GM18867 (cell line): ENCODE measurements around the gene UST.
"Not testable (repeated sequence)": the region's sequence is repeated elsewhere in the genome, so short reads cannot be mapped to it uniquely, and the experiment has no call there.

Experiments used
- ATAC-seq: cut with Tn5 transposase; IDR thresholded peaks from one replicate; pipeline ENCODE4 v1.9.1; 2021; ENCODE audit warnings: mild to moderate bottlenecking, moderate library complexity; ENCODE audit not compliant: unreplicated experiment

Gene UST

DNA sequence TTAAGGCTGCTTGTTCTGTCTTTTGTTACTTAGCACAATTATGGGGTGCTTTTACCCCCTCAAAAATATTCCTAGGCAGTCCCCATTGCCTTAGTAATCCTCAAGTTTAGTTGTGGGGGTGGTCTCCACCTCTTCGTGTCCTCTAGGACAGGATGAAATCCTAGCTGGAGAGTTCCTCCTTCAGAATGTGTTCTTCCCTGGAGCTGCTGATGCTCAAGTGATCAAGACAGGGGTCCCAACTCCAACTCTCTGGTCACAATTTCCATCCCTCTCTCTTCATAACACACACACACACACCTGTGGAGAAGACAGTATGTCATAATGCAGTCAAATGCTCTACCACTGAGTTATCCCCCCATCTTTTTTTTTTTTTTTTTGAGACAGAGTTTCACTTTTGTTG, 280.7 kb downstream of the UST start:
- ATAC-seq = no peak

DNA sequence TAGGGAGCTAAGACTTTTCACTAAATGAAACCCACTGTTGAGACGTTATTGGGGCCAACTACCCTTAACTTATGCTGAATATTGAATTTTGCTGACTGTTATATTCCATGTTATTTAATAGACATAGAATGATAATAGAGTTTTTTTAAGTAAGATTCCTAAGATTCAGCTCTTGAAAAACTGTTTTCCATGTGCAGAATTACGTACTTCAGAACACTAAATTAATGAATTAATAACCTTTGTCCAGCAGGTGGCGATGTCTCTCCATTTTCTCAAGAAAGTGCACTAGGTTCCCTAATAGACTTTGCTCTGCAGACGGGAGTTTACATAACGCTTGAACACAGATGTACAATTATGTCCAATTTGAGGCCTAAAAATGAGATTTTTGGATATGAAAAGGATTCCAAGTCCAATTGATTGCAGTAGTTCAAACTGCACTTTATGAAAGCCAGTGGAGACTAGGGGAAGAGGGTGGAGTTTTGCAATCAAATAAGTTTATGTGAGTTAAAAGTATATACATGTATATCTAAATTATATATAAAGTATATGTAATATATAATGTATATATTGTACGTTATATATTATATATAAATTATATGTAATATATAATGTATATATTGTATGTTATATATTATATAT, 282.1 kb downstream of the UST start:
- no peak for ATAC-seq

GRCh38 chr6:149031201-149031858, 284.5 kb downstream of the UST start:
- no peak for ATAC-seq

DNA sequence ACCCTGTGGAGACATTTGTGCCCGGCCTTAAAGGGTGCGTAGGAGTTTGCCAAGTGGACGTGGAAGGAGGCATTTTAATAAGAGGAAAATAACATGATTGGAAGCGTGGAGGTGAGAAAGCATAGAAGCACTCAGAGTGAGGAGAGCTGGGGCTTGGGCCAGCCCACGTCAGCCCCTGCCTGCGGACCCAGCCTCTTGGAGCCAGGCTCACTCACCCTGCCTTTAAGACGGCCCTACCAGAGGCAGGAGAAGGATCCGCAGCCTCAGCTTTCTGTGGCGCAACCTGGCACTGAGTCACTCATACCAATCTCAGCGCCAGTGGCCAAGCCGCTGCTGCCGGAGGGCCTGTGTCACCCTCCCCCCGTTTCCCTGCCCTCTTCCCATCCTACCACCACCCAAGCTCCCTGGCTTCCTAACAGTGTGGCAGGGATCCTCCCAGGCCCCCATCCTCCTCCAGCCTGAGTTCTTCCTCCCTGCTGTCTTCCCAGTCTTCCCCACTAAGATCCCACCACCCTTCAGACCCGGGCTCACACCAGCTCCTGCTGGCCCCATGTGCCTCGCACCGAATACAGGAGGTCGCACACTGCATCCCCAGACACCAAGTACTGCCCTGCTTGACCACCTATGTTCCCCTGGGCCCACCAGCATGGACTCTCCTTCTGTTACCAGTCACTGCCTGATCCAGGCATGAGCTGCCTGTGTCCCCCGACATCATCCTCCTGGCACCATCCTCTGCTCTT, 285.2 kb downstream of the UST start:
- ATAC-seq = peak; percentile 21

GRCh38 chr6:149032599-149033405, 286.0 kb downstream of the UST start:
- ATAC-seq = peak; percentile 89

DNA sequence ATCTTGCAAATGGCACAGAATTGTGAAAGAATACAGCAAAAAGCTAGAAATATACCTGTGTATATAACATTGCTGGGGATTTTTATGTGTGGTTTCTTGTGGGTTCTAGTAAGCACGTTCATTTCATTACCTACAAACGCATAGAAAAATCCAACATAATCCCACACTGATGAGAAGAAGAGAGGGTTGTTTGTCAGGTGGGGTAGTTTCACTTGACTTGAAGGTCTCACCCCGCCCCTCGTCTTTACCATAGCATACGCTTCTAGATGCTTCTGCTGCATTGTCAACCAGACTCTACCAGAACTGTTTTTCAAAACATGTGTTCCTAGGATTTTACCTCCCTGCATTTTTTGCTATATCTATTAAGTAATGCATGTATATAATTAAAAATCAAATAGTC, 286.6 kb downstream of the UST start:
- ATAC-seq = no peak

- no peak for ATAC-seq
These were observed 288.9 kb downstream of the UST start for GRCh38 chr6:149035766-149036165.

DNA sequence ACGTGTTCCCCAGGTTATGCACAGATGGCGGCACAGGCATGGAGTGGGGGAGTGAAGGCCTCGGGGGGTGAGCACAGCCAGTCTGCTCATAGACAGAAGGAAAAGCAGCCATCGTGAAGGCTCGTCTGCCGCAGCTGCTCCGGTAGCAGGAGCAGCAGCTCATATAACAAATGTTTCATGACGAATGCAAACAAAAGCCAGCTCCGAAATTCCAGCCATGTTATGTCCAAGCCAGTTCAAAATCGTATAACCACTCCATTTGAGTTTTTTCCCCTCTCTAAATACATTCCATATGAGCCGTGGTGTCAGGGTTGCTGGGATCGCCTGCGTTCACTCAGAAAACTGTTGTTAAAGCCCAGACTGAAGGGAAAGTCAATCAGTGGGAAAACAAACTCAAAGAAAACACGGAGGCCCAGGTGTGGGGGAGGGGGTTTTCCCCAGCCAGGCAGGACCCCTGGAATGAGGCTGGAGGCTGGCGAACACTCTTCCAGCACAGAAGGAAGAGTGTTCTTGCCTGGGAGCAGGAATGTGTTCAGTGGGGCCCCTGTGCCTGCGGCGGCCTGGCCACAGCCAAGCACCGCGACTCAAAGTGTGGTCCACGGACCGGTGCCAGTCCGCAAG, 290.3 kb downstream of the UST start:
- no peak for ATAC-seq

- ATAC-seq = not testable (repeated sequence)
These were observed 292.2 kb downstream of the UST start for GRCh38 chr6:149039025-149039424.

DNA sequence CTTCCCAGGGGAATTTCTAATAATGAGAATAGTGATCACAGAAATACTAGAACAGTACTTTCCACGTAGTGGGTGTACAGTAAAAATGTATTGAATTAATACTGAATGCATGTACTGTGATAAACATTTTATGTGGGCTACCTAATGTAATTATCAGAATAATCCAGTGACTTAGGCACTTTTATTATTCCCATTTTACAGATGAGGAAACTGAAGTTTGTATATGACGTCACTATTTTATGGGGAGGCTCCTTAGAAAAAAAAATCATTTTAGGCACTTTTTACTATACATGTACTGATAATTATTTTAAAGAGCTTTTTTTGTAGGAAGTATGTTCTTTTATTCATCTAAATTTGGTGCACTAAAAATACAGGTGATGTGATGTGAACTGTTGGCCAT, 295.1 kb downstream of the UST start:
- ATAC-seq = no peak

DNA sequence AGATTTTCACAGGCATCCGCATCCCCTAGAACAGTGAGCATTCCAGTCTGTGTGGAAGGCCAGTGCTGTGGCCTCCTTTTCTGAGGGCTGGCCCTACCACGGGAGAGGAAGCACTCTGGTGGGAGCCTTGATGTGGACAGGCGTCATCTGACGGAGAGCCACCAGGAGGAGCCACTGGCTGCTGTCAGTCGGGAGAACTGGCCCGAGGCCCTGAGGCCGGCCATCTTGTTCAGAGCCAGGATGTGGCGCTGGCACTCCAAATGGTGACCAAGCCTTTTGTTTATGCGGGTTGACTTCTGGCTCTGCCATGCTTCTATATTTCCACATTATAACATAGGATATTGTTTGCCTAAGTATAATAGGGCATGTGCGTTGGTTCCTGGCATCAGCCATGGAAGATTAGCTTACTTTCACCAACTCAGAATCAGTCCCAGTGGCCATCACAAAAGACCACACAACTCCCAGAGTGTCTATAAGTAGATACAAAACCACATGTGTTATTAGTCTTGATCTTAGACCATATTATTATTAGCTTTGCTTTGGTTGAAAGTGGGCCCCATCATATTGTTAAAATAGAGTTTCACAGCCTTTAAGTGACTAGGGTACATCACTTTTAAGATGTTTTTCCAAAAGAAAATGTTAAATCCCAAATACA, 296.8 kb downstream of the UST start:
- no peak for ATAC-seq

DNA sequence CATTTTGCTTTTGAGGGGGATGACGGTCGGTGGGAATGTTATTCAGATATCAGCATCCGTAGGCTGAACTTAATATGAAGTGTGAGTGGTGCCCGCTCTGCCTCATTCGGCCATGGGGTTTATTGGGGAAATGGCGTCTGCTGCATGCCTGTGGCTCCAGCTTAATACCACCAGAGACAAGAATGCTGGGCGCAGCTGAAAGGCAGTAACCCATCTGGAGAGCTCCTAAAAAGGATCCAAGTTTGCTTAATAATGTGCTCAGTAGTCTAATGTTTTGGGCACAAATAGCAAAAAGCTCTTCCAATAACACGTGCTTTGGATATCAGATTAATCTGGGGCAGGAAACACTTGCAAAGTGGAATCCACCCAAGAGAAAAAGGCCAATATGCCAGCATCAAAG, 297.7 kb downstream of the UST start:
- ATAC-seq = no peak

- no peak for ATAC-seq
These were observed 298.6 kb downstream of the UST start for GRCh38 chr6:149045404-149045803.

DNA sequence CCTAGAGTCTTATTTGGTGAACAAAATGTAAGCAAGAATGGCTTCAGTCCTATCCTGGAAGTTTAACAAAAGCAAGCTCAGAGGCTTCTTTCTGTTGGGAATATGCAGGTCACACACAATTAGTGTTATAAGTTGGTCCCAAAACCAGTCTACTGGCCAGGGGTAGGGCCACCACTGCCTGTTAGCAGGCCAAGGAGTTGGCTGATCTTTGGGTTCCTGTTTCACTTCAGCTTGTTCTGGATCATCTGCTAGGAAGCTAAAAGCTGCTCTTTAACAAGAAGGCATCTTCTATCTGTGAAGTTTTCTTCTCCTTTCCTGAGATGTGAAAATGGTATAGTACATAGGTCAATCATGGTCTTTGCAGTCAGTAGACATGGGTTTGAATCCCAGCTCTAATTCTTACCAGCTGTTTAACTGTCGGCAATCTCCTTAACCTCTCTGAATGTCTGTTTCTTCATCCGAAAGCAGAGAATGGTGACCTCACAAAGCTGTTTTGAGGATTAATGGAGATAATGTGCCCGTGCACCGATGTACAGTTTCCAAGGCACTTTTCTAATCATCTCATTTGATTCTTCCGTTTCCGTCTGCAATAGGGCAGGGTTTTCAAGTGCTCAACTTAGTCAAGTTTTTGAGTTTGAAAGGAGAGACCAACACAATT, 299.5 kb downstream of the UST start:
- ATAC-seq = no peak

DNA sequence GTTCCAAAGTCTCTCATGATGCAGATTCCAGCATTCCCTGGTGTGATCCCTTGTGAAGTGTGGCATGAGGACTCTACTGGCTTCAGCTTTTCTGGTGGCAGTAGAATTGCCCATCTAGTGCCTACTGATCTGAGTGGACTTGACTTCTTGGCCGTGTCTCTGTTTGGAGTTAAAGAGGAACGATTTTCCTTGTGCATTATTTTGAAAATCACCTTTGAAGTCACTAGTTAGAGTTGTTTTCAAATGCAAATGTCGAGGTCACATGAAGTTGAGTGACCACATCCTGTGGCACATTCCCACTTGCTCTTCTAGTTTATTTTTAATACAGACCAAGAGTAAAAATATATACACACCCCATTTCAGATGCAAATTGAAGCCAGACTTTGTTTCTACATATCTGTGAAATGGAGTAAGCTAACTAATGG, 300.0 kb downstream of the UST start:
- ATAC-seq = peak; percentile 83

DNA sequence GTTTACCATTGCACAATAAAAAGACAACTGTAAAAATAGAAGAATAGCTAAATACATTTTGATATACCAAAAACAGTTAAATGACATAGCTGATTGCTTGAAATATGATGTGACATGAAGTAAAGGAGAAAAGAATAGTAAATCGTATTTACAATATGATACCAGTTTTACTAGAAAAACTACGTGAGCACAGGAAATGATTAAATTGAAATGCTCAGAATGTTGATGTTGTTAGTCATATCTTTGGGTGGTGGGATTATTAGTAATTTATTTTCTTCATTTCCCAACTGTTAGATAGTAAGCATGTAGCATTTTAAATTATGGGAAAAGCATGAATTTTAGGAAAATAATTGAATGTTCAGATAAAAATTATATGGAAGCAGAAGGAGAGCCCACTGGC, 302.4 kb downstream of the UST start:
- no peak for ATAC-seq

- ATAC-seq = no peak
These were observed 303.3 kb downstream of the UST start for GRCh38 chr6:149050160-149050559.

GRCh38 chr6:149052350-149053106, 305.7 kb downstream of the UST start:
- peak; percentile 65 for ATAC-seq
